Tibial nerve (tissue), 4 donors: Measurements from ENCODE around the gene PLCB3. TPM values are rescaled to one million over a fixed set of nuclear protein-coding genes. Genes with fewer than 3 reads are reported as not detected.

Experiments used
- DNase-seq, 2 donors: peaks; one replicate each; pipeline ENCODE4 v3.0.0-alpha.2; 2019; ENCODE audit warnings: low spot score in 2 of 2
- H3K27ac ChIP-seq, 4 donors: fragments of 200-600 bp; sonication (generic) in 3 of 4; one replicate each; pipeline ENCODE4 v1.5.1; 2017 to 2019; ENCODE audit warnings: mild to moderate bottlenecking in 1 of 4
- H3K27me3 ChIP-seq, 2 donors: fragments of 200-600 bp; sonication (generic) in 1 of 2; one replicate each; pipeline versions ENCODE4 v1.5.1 to v1.6.0; 2017 to 2019
- H3K36me3 ChIP-seq, 3 donors: fragments of 200-600 bp; sonication (generic); one replicate each; pipeline ENCODE4 v1.5.1; 2018 to 2019
- H3K4me1 ChIP-seq, 4 donors: fragments of 200-600 bp; sonication (generic) in 3 of 4; one replicate each; pipeline ENCODE4 v1.5.1; 2017 to 2019
- H3K4me3 ChIP-seq, 4 donors: fragments of 200-600 bp; sonication (generic) in 3 of 4; one replicate each; pipeline ENCODE4 v1.5.1; 2017 to 2019; ENCODE audit warnings: mild to moderate bottlenecking in 1 of 4, moderate library complexity in 1 of 4
- H3K9me3 ChIP-seq, 4 donors: fragments of 200-600 bp; sonication (generic) in 3 of 4; one replicate each; pipeline ENCODE4 v1.5.1; 2017 to 2019
- CTCF ChIP-seq, 5 experiments: fragments of 200-600 bp in 3 of 5; fragments of 450-650 bp in 2 of 5; sonication (generic) in 3 of 5; IDR thresholded peaks; one replicate each; pipeline ENCODE4 v1.5.1; 2016 to 2019; ENCODE audit warnings: antibody characterized with exemption in 5 of 5, mild to moderate bottlenecking in 3 of 5, moderate library complexity in 2 of 5
- EP300 ChIP-seq, 2 donors: sonication (generic); formaldehyde crosslinking; IDR thresholded peaks; one replicate each; pipeline ENCODE4 v1.6.1; 2017; ENCODE audit warnings: antibody characterized with exemption in 2 of 2, mild to moderate bottlenecking in 1 of 2
- POLR2A ChIP-seq, 2 donors: fragments of 450-650 bp; IDR thresholded peaks; one replicate each; pipeline ENCODE4 v1.6.1; 2017; ENCODE audit warnings: antibody characterized with exemption in 2 of 2, mild to moderate bottlenecking in 2 of 2, moderate library complexity in 2 of 2
- WGBS, 2 donors: methylation state at CpG; one replicate each; pipeline ENCODE4 v1.1.5; 2018; 5-methylcytosine and 5-hydroxymethylcytosine counted together
- total RNA-seq, 4 donors: library from RNA; depleted of rRNA; stranded (reverse); fragments of >200 nt; gene quantifications; one replicate each; pipeline ENCODE4 v1.1.0, GENCODE V29; 2016

The PLCB3 gene
- total RNA-seq, 4 donors from 2014 or later: 18.0 to 44.4 (median 27.1) TPM

GRCh38 chr11:64266339-64266738 is 15.0 kb downstream of the PLCB3 start:
- peaks cover 0 to 60% (median 0%) of the 10 kb centered on the region in 3 donors for H3K36me3 ChIP-seq
- DNase-seq: no peak
- no peaks in the 10 kb centered on the region for H3K27me3 ChIP-seq
- TF ChIP-seq CTCF (IDR thresholded peaks at IDR 0.05): no peak
- TF ChIP-seq EP300 (IDR thresholded peaks at IDR 0.05): no peak
- no peak for TF ChIP-seq POLR2A (IDR thresholded peaks at IDR 0.05)
- no peak overlapping the region for H3K4me3 ChIP-seq
- peaks cover 0 to 27% (median 21%) of the 10 kb centered on the region in 4 donors for H3K4me1 ChIP-seq
- no peak overlapping the region for H3K27ac ChIP-seq
- H3K9me3 ChIP-seq: no peaks in the 10 kb centered on the region
- WGBS, 2 donors: 87 to 90% methylated on average over 13 to 15 of the region's 15 CpGs

- no peak for DNase-seq
- Histone ChIP-seq H3K27me3 (no peaks in the 10 kb centered on the region), H3K36me3 (peaks cover 0 to 50% (median 0%) of the 10 kb centered on the region in 3 donors), H3K4me1 (peaks cover 0 to 36% (median 25%) of the 10 kb centered on the region in 4 donors), H3K27ac (peak overlapping the region; percentile 29 to 96 (median 93)), H3K9me3 (no peaks in the 10 kb centered on the region), H3K4me3 (no peak overlapping the region)
- TF ChIP-seq POLR2A (IDR thresholded peaks at IDR 0.05): no peak
- TF ChIP-seq EP300 (IDR thresholded peaks at IDR 0.05): no peak
- TF ChIP-seq CTCF (IDR thresholded peaks at IDR 0.05): no peak
- 76 to 77% methylated on average over 27 of the region's 27 CpGs for WGBS, 2 donors
Measured at GRCh38 chr11:64267207-64267945, 16.0 kb downstream of the PLCB3 start.

- 41 to 44% methylated on average over 23 of the region's 23 CpGs for WGBS, 2 donors
- no peaks in the 10 kb centered on the region for H3K9me3 ChIP-seq
- peak overlapping the region in 3 of 4 donors; percentile 71 to 98 (median 96) for H3K4me3 ChIP-seq
- H3K36me3 ChIP-seq: peaks cover 0 to 41% (median 0%) of the 10 kb centered on the region in 3 donors
- TF ChIP-seq EP300 (IDR thresholded peaks at IDR 0.05) (no peak), POLR2A (IDR thresholded peaks at IDR 0.05) (no peak), CTCF (IDR thresholded peaks at IDR 0.05) (no peak)
- H3K27ac ChIP-seq: peak overlapping the region; percentile 29 to 96 (median 93)
- H3K4me1 ChIP-seq: peaks cover 0 to 38% (median 25%) of the 10 kb centered on the region in 4 donors
- DNase-seq: peak; percentile 32 to 44
- H3K27me3 ChIP-seq: no peaks in the 10 kb centered on the region
Measured at GRCh38 chr11:64268025-64268892, 16.9 kb downstream of the PLCB3 start.

- peak overlapping the region; percentile 71 to 98 (median 90) for H3K4me3 ChIP-seq
- peak; percentile 30 to 36 for DNase-seq
- peaks cover 0 to 34% (median 0%) of the 10 kb centered on the region in 3 donors for H3K36me3 ChIP-seq
- no peaks in the 10 kb centered on the region for H3K9me3 ChIP-seq
- TF ChIP-seq CTCF (IDR thresholded peaks at IDR 0.05): no peak
- no peak for TF ChIP-seq EP300 (IDR thresholded peaks at IDR 0.05)
- TF ChIP-seq POLR2A (IDR thresholded peaks at IDR 0.05): no peak
- H3K27me3 ChIP-seq: no peaks in the 10 kb centered on the region
- 0 to 1% methylated on average over 19 to 34 of the region's 34 CpGs for WGBS, 2 donors
- peak overlapping the region; percentile 92 to 97 (median 95) for H3K27ac ChIP-seq
- peaks cover 0 to 38% (median 25%) of the 10 kb centered on the region in 4 donors for H3K4me1 ChIP-seq
Measured at GRCh38 chr11:64268893-64269539, 17.7 kb downstream of the PLCB3 start.
